ENCODE measurements around the gene POLD3.

- TF ChIP-seq EZH2 (IDR thresholded peaks at IDR 0.05; ENCODE audit: borderline replicate concordance, low read depth, low read length, poor library complexity, severe bottlenecking) (no peak), CTCF (conservative IDR thresholded peaks at IDR 0.05; ENCODE audit: low read depth, low read length) (no peak)
These were observed 10.5 kb downstream of the POLD3 start for GRCh38 chr11:74602637-74603556.
